H9 (cell line): ENCODE results near the gene DOCK2. TPM values are rescaled to one million over a fixed set of nuclear protein-coding genes. Genes with fewer than 3 reads are reported as not detected.

ENCODE experiments used
- DNase-seq: peaks from one replicate; pipeline ENCODE4 v3.0.0-alpha.2; 2017
- H2AFZ ChIP-seq: one replicate; pipeline ENCODE4 v1.6.1; 2013; ENCODE audit warnings: mild to moderate bottlenecking, low read length, control low read depth, moderate library complexity
- H2AK5ac ChIP-seq: 2 replicates; pipeline ENCODE4 v1.6.1; 2013; ENCODE audit warnings: low read length, control low read depth, mixed read lengths; ENCODE audit not compliant: insufficient read length
- H2BK120ac ChIP-seq: one replicate; pipeline ENCODE4 v1.6.1; 2013; ENCODE audit warnings: low read depth, mild to moderate bottlenecking, low read length, control low read depth, inconsistent platforms; ENCODE audit not compliant: poor library complexity, severe bottlenecking
- H2BK12ac ChIP-seq: 2 replicates; pipeline ENCODE4 v1.6.1; 2013; ENCODE audit warnings: low read length, control low read depth, mixed read lengths, low read depth; ENCODE audit not compliant: insufficient read length
- H2BK15ac ChIP-seq: 2 replicates; pipeline ENCODE4 v1.6.1; 2013; ENCODE audit warnings: low read depth, low read length, control low read depth
- H2BK20ac ChIP-seq: one replicate; pipeline ENCODE4 v1.6.1; 2013; ENCODE audit warnings: low read depth, mild to moderate bottlenecking, low read length, control low read depth, inconsistent platforms; ENCODE audit not compliant: poor library complexity, severe bottlenecking
- H2BK5ac ChIP-seq: 2 replicates; pipeline ENCODE4 v1.6.1; 2013; ENCODE audit warnings: low read length, control low read depth, mixed read lengths; ENCODE audit not compliant: insufficient read length
- H3K14ac ChIP-seq: 2 replicates; pipeline ENCODE4 v1.6.1; 2013; ENCODE audit warnings: low read length, control low read depth; ENCODE audit not compliant: insufficient read depth
- H3K18ac ChIP-seq: 2 replicates; pipeline ENCODE4 v1.6.1; 2013; ENCODE audit warnings: low read depth, mild to moderate bottlenecking, mixed read lengths, low read length, control low read depth; ENCODE audit not compliant: insufficient read length
- H3K23ac ChIP-seq: 2 replicates; pipeline ENCODE4 v1.6.1; 2013; ENCODE audit warnings: low read length, control low read depth, mixed read lengths, low read depth; ENCODE audit not compliant: insufficient read length
- H3K23me2 ChIP-seq: 2 replicates; pipeline ENCODE4 v1.6.1; 2013; ENCODE audit warnings: low read depth, mild to moderate bottlenecking, mixed read lengths, low read length, control low read depth; ENCODE audit not compliant: insufficient read length, poor library complexity, severe bottlenecking
- H3K27ac ChIP-seq: 2 replicates; pipeline ENCODE4 v1.5.1; 2013; ENCODE audit warnings: low read length, control low read depth, mixed read lengths, low read depth; ENCODE audit not compliant: insufficient read length
- H3K27me3 ChIP-seq: 2 replicates; pipeline ENCODE4 v1.6.1; 2013; ENCODE audit warnings: low read length, control low read depth, inconsistent platforms; ENCODE audit not compliant: insufficient read depth
- H3K4ac ChIP-seq: 2 replicates; pipeline ENCODE4 v1.6.1; 2013; ENCODE audit warnings: low read depth, mild to moderate bottlenecking, control low read depth, inconsistent platforms, low read length, moderate library complexity
- H3K4me1 ChIP-seq: 2 replicates; pipeline ENCODE4 v1.6.1; 2013; ENCODE audit warnings: low read length, control low read depth, inconsistent platforms; ENCODE audit not compliant: insufficient read depth
- H3K4me2 ChIP-seq: 2 replicates; pipeline ENCODE4 v1.6.1; 2013; ENCODE audit warnings: low read length, control low read depth, mixed read lengths; ENCODE audit not compliant: insufficient read length, insufficient read depth
- H3K56ac ChIP-seq: 2 replicates; pipeline ENCODE4 v1.6.1; 2013; ENCODE audit warnings: low read depth, mild to moderate bottlenecking, mixed read lengths, low read length, control low read depth; ENCODE audit not compliant: insufficient read length
- H3K79me1 ChIP-seq: 2 replicates; pipeline ENCODE4 v1.6.1; 2013; ENCODE audit warnings: low read depth, mild to moderate bottlenecking, moderate library complexity, low read length, control low read depth, inconsistent platforms; ENCODE audit not compliant: insufficient read depth, poor library complexity, severe bottlenecking
- H3K79me2 ChIP-seq: 2 replicates; pipeline ENCODE4 v1.6.1; 2013; ENCODE audit warnings: low read length, control low read depth, inconsistent platforms; ENCODE audit not compliant: insufficient read depth
- H3K9ac ChIP-seq: 2 replicates; pipeline ENCODE4 v1.6.1; 2013; ENCODE audit warnings: low read length, control low read depth, mixed read lengths; ENCODE audit not compliant: insufficient read length; ENCODE audit errors: extremely low read depth
- H3K9me3 ChIP-seq: one replicate; pipeline ENCODE4 v1.6.1; 2013; ENCODE audit warnings: low read depth, low read length, inconsistent platforms; ENCODE audit not compliant: control insufficient read depth
- H3T11ph ChIP-seq: one replicate; pipeline ENCODE4 v1.6.1; 2013; ENCODE audit warnings: mild to moderate bottlenecking, low read length, control low read depth, inconsistent platforms
- H4K20me1 ChIP-seq: one replicate; pipeline ENCODE4 v1.6.1; 2013; ENCODE audit not compliant: control insufficient read depth, insufficient read length, insufficient read depth
- H4K5ac ChIP-seq: 2 replicates; pipeline ENCODE4 v1.6.1; 2013; ENCODE audit warnings: low read depth, mild to moderate bottlenecking, mixed read lengths, low read length, control low read depth; ENCODE audit not compliant: insufficient read length
- H4K8ac ChIP-seq: replicated peaks from 2 replicates; pipeline ENCODE4 v1.6.1; 2013; ENCODE audit warnings: low read length, control low read depth, mixed read lengths, low read depth; ENCODE audit not compliant: insufficient read length
- H4K91ac ChIP-seq: 2 replicates; pipeline ENCODE4 v1.6.1; 2013; ENCODE audit warnings: low read depth, mild to moderate bottlenecking, moderate library complexity, mixed read lengths, low read length, control low read depth; ENCODE audit not compliant: insufficient read length
- H3K27ac Mint-ChIP-seq, 3 experiments: 2 replicates in 2 of 3; 3 replicates in 1 of 3; pipeline ENCODE4 v1.8.0; 2020 to 2021; ENCODE audit warnings: mixed read lengths in 3 of 3, mild to moderate bottlenecking in 1 of 3, moderate library complexity in 1 of 3
- H3K27me3 Mint-ChIP-seq: 2 replicates; pipeline ENCODE4 v1.8.0; 2021; ENCODE audit warnings: low read depth, mild to moderate bottlenecking, moderate library complexity, mixed read lengths
- H3K36me3 Mint-ChIP-seq, 3 experiments: 2 replicates in 2 of 3; 3 replicates in 1 of 3; pipeline ENCODE4 v1.8.0; 2020 to 2021; ENCODE audit warnings: low read depth in 3 of 3, mixed read lengths in 3 of 3; ENCODE audit not compliant: insufficient read depth in 1 of 3
- H3K4me1 Mint-ChIP-seq, 2 experiments: 2 replicates each; pipeline ENCODE4 v1.8.0; 2020; ENCODE audit warnings: mixed read lengths in 2 of 2
- H3K4me3 Mint-ChIP-seq, 2 experiments: 2 replicates in 1 of 2; 3 replicates in 1 of 2; pipeline ENCODE4 v1.8.0; 2020 to 2021; ENCODE audit warnings: mild to moderate bottlenecking in 2 of 2, mixed read lengths in 2 of 2, moderate library complexity in 1 of 2
- H3K9me3 Mint-ChIP-seq, 2 experiments: 2 replicates in 1 of 2; 3 replicates in 1 of 2; pipeline ENCODE4 v1.8.0; 2020; ENCODE audit warnings: mild to moderate bottlenecking in 2 of 2, mixed read lengths in 2 of 2, moderate library complexity in 1 of 2
- CTCF ChIP-seq: fragments of 200-600 bp; sonication (generic); conservative IDR thresholded peaks from 3 replicates; pipeline ENCODE4 v1.8.0; 2021; ENCODE audit warnings: antibody characterized with exemption, mild to moderate bottlenecking
- WGBS: extraction: QIAGEN DNeasy Blood & Tissue Kit; methylation state at CpG from one replicate; pipeline ENCODE4 v1.1.7; 2013; ENCODE audit warnings: missing lambda C conversion rate, low lambda C conversion rate, mixed read lengths; ENCODE audit not compliant: insufficient read length; ENCODE audit errors: extremely low coverage; 5-methylcytosine and 5-hydroxymethylcytosine counted together
- total RNA-seq: library from RNA; stranded (reverse); gene quantifications from 2 replicates; pipeline ENCODE4 v1.2.1, GENCODE V29; 2021

DOCK2 gene
- total RNA-seq, 1 experiment from 2014 or later: 7.8 TPM

- no peak overlapping the region for H2BK120ac ChIP-seq
- no peaks in the 10 kb centered on the region for H4K20me1 ChIP-seq
- H3K9me3 ChIP-seq: no peaks in the 10 kb centered on the region
- no peaks in the 10 kb centered on the region for H3K4me1 ChIP-seq
- TF ChIP-seq CTCF: no peak
- no peak overlapping the region for H2BK12ac ChIP-seq
- no peak overlapping the region for H3T11ph ChIP-seq
- H3K23me2 ChIP-seq: no peaks in the 10 kb centered on the region
- H3K56ac ChIP-seq: no peak overlapping the region
- H2BK20ac ChIP-seq: no peak overlapping the region
- no peak overlapping the region for H2AFZ ChIP-seq
- H2BK15ac ChIP-seq: no peak overlapping the region
- WGBS: no CpG with 5 or more reads among the region's 4 CpGs
- H3K27ac ChIP-seq: no peak overlapping the region
- H3K23ac ChIP-seq: no peak overlapping the region
- H4K5ac ChIP-seq: no peak overlapping the region
- H3K79me2 ChIP-seq: no peaks in the 10 kb centered on the region
- no peak overlapping the region for H3K4ac ChIP-seq
- Mint-ChIP-seq H3K27ac (no peak overlapping the region), H3K36me3 (no peaks in the 10 kb centered on the region), H3K4me1 (peaks cover 5 to 8% of the 10 kb centered on the region in 2 experiments; a peak in 1 of 4 replicates), H3K4me3 (no peak overlapping the region), H3K9me3 (no peaks in the 10 kb centered on the region; a peak in 1 of 5 replicates), H3K27me3 (no peaks in the 10 kb centered on the region; the same call in 1 of the 2 replicates)
- no peak for DNase-seq
- no peaks in the 10 kb centered on the region for H3K27me3 ChIP-seq
- H3K9ac ChIP-seq: no peak overlapping the region
- no peak overlapping the region for H2AK5ac ChIP-seq
- no peak overlapping the region for H4K8ac ChIP-seq
- H3K14ac ChIP-seq: no peak overlapping the region
- H4K91ac ChIP-seq: no peak overlapping the region
- H3K18ac ChIP-seq: no peak overlapping the region
- no peaks in the 10 kb centered on the region for H3K79me1 ChIP-seq
- no peak overlapping the region for H2BK5ac ChIP-seq
- H3K4me2 ChIP-seq: no peak overlapping the region
Measured at GRCh38 chr5:169897481-169897880, 260.4 kb downstream of the DOCK2 start.
